ENCODE results near the gene RBM4.

The RBM4 gene

DNA sequence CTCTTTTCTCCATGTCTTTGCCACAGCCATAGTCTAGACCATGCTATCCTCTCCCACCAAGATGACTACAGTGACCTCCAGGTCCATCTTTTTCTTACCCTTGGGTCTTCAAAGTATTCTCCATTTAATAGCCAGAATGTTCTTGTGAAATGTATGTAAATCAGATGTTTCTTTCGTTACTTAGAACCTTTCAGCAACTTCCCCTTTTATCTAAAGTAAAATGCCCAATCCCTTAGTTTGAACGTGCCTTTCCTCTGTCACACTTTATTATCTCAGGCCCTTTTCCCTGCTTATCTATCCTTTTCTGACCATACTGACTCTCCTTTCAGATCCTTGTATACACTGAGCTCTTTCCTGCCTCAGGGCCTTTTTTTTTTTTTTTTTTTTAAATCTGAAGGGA, 21.3 kb downstream of the RBM4 start:
- DNase-seq, result no peak

DNA sequence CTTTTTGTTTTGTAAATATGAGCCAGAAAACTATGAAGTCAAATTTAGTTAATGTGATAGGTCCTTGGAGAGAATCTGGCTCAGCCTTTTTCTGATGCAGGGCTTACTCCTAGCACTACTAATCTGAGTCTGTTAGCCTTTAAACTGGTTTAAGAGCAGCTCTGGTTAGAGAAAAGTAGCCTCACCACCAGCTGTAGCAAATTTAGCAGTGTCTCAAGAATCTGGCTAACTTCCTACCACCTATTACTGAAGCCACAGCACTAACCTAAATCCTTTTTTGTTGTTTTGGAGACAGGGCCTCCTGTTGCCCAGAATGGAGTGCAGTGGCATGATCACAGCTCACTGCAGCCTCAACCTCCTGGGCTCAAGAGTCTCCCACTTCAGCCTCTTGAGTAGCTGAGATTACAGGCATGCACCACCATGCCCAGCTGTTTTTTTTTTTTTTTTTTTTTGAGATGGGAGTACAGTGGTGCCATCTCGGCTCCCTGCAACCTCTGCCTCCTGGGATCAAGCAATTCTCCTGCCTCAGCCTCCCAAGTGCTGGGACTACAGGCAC, 25.3 kb downstream of the RBM4 start:
- DNase-seq, result no peak

DNA sequence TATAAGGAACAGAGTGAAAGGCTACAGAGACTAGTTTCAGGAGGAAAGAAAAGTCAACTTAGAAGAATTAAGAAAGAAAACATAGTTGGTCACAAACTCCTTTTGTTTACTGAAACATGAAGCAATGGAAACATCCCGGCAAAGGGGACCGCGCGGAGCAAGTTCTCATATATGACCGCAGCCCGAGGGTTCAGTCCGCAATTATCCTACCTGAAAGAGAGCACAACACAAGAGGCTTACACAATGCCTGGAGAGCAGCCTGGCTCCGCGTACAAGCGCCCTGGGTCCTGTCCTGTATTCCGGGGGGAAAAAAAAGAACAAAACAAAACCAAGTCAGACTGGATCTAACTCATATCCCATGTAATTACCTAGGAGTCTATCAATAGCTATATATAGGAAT, 26.9 kb downstream of the RBM4 start:
- no peak for DNase-seq

DNA sequence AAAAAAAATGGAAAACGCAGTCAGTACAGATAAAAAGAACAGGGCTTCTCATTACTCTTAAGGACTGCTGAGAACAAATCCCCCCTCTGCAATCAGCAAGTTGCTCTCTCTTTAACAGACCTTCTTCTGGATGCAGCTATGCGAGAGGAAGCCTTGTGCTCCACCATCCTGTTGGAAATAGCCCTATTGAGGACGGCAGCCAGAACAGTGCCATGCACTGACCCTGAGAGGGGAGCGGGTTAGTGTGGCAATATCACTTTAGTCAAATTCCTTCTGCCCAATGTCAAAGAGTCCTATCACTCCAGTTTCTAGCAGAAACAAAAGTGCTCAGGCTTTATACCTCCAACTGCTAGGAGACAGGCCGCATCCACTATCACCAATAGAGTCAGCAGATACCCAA, 32.3 kb downstream of the RBM4 start:
- DNase-seq, result no peak

DNA sequence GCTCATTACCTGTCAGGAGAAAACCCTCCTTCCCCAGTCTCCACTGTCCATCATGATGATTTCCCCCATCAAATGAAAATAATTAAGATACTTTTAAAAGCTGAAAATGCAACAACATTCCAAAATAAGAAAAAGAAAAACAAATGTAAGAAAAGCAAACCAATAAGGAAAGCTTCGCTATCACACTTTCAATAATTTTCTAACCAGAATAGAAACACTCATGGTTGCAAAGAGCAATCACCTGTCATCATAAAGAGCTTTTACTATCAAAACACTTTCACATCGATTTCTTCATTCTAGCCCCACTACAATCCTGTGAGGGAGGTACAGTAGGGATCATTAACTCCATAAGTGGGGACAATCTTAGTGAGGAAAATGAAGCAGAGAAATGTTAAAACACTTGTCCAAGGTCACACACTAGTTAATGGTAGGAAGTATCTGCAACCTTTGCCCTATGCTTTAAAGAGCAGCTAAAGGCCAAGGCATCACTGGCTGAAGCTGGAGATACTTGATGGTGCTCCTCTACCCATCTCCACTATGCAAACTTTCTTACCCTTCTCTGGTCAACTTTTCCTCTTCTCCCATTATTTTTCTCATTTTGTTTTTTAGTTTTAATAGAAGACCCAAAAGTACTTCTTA, 36.6 kb downstream of the RBM4 start:
- DNase-seq, result no peak

DNA sequence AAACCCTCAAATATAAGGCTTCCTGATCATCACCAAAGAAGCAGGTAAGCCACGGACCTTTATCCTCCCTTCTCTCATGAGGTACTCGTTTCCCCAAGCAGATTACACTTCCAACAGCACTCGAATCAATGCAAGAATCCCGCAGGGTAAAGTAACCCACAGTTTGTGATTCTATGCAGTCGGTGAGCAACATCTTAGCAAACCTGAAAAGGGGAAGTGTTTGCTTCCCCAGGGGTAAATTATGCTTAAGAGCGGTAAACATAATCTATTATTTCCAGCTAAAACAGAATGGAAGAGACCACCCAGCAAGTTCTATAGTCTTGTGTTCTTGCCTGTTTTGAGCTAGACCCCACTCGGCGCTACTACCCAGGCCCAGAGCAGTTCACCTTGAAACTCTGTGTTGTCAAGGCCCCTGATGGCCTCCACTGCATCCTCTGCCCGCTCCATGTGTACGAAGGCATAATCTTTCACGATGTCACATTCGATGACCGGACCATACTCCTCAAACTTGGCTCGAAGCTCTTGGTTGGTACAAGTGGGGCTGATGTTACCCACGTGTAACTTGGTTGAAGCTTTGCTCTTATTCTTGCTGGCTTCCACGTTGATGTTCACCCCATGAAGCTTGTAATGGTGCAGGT, 37.9 kb downstream of the RBM4 start:
- no peak for DNase-seq

DNA sequence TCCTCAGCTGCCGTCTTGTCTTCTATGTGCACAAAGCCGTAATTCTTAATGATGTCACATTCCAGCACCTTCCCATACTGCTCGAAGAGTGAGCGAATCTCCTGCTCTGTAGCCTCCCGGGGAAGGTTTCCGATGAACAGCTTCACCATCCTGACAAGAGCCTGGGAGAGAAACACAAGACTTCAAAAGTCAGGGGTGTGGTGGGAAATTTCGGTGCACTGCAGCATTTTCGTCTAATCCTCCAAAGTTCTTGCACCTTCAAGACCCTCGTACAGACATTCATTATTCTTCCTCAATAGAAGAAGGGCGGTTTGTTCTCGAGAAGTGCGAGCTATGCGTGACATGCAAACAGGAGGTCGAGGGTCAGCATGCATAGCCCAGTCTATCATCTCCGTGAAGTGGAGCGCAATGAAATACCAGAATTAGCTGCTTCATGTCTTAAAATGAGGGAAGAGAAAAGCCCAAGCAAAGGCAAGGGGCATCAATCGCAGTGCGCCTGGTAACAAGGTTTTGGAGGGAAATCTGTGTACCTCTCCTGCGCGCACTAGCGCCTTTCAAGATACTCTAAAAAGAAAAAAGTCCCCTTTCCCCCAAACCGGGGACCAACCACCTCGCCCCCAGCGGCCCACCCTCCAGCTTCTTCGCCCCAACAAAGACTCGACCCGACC, 38.6 kb downstream of the RBM4 start:
- no peak for DNase-seq

DNA sequence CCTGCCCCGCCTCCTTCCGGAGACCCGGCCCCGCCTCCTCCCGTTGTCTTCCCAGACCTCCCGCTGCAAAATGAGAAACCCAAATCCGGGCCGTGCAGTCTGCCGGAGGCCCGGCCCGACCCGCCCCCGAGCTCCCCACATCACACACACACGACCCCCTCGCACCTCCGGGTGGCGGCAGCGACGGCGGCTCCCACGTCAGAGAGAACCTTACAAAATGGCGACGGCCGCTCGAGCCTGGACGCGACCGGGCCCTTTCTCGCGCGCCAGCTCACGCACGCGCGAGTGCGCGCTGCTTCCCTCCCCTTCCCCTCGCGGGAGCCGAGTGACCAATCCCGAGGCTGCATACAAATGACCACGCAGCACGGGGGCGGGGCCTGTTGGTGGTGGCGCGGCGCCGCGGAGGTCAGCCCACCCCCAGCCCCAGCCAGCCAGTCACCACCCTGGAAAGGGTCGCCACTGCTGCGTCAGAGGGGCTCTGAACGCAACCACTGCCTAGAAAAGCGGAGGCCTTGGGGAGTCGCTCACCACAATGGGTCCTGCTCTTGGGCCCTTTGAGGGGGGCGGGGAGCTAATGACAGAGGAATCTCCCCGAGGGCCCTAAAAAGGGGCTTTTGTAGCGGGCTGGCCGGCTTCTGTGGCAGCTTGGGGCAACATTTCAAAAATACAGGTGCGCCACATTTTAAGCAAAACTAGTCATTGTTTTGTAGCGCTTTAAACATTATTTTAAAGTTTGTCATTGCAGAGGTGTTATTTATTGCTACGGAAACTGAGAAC, 39.3 kb downstream of the RBM4 start, which contains the start of gene RBM4B:
RBM4B (minus strand) TSS at position 289 of the 777 bp plus-strand sequence. CDS start 808 bp downstream, outside the sequence.
- DNase-seq, result peak; percentile 93

DNA sequence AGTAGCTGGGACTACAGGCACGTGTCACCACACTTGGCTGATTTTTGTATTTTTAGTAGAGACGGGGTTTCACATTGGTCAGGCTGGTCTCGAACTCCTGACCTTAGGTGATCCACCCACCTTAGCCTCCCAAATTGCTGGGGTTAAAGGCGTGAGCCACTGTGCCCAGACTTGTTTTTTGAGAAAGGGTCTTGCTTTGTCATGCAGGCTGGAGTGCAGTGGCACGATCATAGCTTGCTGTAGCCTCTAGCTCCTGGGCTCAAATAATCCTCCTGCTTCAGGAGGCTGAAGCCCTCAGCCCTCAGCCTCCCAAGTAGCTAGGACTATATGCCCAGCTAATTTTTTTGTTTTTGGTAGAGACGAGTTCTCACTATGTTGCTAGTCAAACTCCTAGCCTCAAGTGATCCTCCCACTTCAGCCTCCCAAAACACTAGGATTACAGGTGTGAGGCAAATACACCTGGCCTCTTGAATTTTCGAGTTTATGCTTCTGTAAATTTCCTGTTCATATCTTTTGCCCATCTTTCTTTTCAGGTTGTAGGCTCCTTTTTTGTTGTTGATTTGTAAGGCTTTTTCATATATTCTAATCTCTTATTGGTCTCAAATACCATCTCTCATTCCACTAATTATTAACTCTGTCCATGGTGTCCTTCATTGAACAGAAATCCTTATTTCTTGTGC, 42.6 kb downstream of the RBM4 start:
- DNase-seq, result no peak

DNA sequence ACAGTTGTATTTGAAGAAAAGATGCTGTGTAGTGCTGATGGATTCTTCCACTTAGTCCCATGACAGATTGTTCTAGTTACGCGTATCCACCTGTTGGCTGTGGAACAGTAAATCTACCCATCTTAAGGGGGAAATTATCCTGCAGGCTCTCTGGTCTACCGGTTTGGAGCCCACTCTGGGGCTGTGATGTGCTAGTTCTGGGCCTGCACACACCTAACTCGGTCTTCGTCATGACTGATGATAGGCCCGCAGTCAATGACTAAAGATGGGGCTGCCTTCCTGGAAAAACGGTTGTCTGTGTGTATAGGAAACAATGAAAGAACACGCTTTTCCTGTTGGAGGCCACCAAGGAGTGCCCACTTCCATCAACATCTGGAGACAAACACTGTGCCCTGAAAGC, 45.4 kb downstream of the RBM4 start:
- no peak for DNase-seq

DNA sequence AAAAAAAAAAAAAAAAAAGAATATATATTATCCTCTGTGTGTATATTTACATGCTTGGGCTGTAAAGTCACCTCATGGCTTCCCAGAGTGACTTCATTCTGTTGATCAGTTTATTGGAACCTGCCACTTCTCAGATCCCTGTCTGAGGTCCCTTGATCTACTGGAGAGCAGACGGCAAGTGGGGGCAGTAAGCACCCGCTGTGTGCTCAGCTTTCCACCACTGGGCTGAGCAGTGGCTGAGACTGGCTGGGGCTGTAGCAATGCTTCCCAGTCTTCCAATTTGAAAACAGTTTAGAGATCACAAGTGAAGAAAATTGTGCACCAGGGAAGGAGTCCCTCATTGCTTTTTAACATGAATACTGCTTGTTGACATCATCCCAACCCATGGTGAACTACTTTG, 46.1 kb downstream of the RBM4 start:
- no peak for DNase-seq

DNA sequence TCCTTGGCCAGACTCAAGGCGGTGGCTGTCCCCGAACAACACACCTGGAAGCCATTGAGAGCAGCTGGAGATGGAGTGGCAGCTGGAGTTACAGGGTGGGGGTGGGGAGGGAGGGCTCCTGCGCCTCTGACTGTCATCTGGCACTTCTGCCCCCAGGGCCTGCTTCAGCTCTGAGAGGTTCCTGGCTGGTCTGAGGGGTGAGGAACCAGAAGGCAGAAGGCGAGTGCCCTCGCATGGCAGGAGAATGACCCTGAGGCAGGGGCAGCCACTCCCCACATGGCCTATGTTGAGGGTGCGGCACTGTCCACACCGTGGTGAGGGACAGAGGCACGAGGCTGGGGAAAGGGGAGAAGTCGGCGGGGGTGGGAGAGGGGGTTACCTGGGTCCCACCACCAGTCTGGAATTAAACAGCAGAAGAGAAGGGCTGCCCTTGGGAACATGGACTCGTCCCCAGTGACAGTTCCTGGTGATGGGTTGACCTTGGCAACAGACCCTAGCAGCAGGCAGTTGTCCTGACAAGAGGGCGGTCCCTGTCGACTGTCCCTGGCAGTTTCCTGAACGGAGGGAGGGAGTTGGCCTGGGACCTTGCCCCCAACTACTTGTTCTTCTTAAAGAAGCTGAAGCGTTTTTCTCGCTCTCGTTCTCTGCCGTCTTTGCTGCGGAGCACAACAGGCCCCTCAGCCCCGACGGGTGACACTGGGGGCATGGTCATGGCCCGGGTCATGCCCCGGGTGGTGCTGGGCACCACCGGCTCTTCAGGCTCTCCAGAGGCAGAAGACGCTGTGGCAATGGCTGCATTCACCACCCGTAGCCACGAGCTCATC, 47.0 kb downstream of the RBM4 start:
- DNase-seq, result no peak

DNA sequence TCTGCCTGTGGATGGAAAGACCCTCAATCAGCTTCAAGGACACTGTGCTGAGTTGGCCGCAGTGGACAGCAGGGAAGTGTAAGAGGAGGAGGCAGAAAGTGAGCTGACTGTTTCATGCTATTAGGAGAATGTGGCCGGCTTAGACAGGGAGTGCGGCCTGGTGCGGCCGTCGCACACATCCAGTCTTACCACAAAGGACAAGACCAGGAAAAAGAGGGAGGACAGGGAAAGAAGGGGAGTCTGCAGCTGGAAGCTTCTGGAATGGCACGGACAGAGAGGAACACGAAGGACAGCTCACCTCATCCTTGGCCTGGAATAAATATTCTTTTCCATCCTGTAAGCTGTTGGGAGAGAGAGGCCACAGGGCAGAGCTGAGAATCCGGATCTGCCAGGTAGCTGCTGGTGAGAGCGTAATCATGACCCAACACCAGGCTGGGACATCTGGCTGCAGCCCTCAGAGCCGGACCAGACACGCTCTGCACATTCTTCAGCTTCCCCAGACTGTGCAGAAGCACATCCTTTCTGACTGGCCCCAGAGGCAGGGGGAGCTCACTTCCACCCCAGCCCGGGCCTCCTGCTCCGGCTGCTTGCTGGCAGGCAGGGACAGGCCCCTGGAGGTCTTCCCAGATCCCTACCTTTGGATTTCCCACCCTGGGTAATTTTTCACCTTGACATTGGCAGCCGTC, 47.7 kb downstream of the RBM4 start:
- DNase-seq, result no peak

DNA sequence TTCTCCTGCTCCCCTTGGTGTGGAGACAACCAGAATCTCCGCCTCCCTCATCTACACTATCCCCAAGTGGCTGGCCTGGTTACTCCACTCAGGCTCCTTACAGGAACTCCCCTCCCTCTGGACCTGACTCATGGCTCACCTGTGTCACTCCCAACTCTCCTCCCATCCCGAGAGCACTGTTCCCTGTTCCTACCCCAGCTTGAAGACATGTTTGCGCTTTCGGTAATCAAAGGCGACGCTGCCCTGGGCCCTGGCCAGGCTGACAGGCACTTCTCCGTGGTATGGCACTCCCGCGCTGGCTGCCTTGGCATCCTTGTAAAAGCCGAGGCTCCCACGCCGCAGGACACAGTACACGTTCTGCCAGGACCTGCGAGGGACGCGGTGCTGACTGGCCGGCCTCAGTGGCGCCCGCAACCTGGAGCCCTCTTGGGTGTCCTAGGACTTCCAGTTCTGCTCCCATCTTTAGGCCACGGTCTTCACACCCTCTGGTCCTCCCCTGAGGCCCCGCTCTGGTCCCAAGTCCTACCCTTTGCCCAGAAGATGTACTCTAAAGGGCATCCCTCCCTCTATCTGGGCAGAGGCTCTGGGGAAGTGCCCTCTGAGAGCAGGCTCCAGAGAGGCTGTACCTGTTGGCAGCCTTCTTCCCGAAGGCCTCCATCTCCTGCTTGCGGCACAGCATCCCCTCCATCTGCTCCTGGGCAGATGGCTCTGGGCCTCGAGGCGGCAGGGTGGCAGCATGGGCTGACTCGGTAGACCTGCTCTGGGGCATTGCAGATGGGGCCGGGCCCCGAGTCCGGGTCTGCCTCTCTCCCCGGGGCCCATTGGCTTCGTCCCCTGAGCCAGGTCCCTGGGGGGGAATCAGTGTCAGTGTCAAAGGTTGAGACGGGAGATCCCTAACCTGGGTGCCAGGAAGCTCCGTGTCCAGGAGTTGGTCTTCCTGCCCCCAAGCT, 48.6 kb downstream of the RBM4 start:
- DNase-seq, result no peak

DNA sequence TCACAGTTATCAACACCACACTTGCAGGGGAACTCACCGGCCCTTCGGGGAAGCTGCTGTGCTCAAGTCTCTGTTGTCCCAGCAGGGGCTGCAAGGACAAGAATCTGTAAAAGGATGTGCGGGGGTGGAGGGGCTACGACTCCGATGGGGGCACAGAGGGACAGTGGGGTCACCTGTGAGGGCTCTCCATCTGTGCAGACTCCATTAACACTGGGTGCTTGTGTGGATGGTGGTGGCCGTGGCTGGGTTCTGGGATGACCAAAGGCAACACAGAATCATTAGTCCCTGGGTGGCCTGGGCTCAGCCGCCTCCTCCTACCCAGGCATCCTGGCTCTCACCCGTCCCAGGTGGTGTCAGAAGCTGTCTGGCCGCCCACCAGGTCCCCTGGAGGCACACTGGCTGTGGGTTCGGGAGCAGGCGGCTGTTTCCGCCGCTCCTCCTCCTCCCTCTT, 49.4 kb downstream of the RBM4 start:
- no peak for DNase-seq

DNA sequence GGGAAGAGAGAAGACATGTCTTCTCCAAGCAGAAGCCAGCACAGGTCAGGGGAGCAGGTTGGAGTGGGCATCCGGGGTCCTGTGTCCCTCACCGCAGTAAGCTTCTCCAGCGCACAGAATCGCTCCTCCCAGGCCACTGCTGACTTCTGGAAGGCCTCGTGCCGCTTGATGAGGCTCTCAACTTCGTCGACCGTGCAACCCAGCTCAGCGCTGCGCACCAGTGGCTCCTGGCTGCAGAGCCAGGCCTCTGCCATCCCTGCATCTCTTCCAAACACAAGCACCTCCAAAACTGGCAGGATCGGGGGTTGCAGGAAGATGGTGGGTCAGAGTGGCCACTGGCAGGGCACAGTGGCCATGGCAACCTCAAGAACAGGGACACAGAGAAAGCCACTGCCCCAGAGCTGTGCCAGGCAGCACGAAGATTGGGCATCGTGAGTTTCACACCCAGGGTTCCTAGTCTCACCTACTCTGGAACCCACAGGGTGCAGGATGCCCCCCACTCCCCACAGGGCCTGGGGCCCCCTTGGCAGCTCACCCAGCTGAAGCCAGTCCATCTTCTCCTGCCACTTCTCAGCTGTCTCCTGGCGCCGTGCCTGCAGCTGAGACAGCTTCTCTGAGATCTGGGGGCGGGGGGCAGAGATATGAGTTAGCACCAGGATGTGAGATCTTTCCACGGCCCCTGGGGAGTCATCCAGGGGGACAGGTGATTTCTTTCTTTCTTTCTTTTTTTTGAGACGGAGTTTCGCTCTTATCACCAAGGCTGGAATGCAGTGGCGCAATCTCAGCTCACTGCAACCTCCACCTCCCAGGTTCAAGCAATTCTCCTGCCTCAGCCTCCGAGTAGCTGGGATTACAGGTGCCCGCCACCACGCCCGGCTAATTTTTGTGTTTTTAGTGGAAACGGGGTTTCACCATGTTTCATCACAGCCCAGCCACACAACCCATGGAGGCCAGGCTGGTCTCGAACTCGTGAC, 50.3 kb downstream of the RBM4 start:
- DNase-seq, result peak; percentile 47

DNA sequence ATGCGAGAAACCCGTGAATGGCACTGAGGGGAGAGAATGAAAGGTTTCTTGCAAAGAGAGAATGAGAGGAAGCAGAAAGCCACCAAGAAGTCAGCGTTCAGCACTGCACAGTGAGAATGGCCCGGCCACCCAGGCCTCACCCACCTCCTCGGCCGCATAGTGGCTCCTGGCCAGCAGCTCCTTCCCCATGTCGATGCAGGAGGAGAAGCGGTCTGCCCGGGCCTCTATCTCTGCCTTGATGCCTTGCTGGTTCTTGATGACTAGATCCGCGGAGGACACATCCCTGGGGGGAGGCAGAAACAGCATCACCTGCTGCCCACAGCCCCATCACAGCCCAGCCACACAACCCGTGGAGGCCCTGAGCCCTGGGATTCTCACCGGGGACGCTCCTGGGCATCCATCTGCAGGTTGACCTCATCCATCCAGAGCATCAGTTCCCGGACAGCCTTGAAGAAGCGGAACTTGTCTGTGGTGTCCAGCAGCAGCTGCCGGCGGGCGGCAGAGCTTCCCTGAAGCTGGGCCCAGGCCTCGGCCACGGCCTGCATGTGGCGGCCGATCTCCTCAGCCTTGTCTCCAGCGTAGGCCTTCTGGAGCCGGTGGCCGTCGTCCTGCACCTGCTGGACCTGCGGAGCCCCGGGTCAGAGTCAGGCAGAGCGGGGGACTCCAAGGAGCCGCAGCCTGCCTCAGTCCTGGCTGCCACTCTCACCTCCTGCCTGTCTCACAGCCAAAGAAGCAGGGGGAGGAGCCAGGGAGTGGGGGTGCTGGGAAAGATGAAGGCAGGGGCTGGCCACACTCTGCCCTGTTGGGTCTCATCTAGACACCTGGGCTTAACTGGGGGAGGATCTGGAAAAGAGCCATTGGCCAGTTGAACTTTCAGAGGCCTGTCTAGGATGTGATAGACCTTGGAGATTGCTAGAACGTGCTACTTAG, 51.4 kb downstream of the RBM4 start:
- DNase-seq, result no peak

Data from NCI-H226 (cell line).